Lung (tissue), 12 donors: ENCODE measurements around the gene KMT2C. TPM values are rescaled to one million over a fixed set of nuclear protein-coding genes. Genes with fewer than 3 reads are reported as not detected.
"Not testable (repeated sequence)": the region's sequence is repeated elsewhere in the genome, so short reads cannot be mapped to it uniquely, and the experiment has no call there.

Experiments
- ATAC-seq: fragments of 200-7000 bp; cut with Tn5 transposase; one replicate; pipeline ENCODE4 v1.9.1; 2020; ENCODE audit warnings: moderate number of reproducible peaks; ENCODE audit not compliant: insufficient read depth, low FRiP score
- DNase-seq, 3 donors: peaks; one replicate each; pipeline ENCODE4 v3.0.0-alpha.2; 2013 to 2017
- H3K27ac ChIP-seq, 2 donors: one replicate each; pipeline ENCODE4 v1.5.1; 2013; ENCODE audit warnings: mild to moderate bottlenecking in 2 of 2, moderate library complexity in 2 of 2, control low read depth in 1 of 2, inconsistent platforms in 1 of 2, low read depth in 1 of 2, low read length in 1 of 2
- H3K27me3 ChIP-seq, 3 donors: one replicate each; pipeline ENCODE4 v1.5.1; 2013; ENCODE audit warnings: low read length in 2 of 3; ENCODE audit not compliant: control insufficient read depth in 3 of 3, insufficient read depth in 3 of 3
- H3K36me3 ChIP-seq, 4 donors: one replicate each; pipeline ENCODE4 v1.5.1; 2013; ENCODE audit warnings: low read length in 4 of 4, mild to moderate bottlenecking in 1 of 4, moderate library complexity in 1 of 4; ENCODE audit not compliant: control insufficient read depth in 4 of 4, insufficient read depth in 4 of 4
- H3K4me1 ChIP-seq, 5 donors: one replicate each; pipeline ENCODE4 v1.5.1; 2013; ENCODE audit warnings: low read length in 5 of 5, mild to moderate bottlenecking in 2 of 5, moderate library complexity in 1 of 5; ENCODE audit not compliant: control insufficient read depth in 5 of 5, insufficient read depth in 5 of 5
- H3K4me3 ChIP-seq: one replicate; pipeline ENCODE4 v1.5.1; 2013; ENCODE audit warnings: mild to moderate bottlenecking, control low read depth, moderate library complexity
- H3K9ac ChIP-seq, 2 donors: one replicate each; pipeline ENCODE4 v1.5.1; 2013; ENCODE audit warnings: low read length in 2 of 2, control low read depth in 1 of 2; ENCODE audit not compliant: insufficient read depth in 1 of 2
- H3K9me3 ChIP-seq, 4 donors: one replicate each; pipeline ENCODE4 v1.5.1; 2013; ENCODE audit warnings: low read length in 3 of 4, mild to moderate bottlenecking in 1 of 4, moderate library complexity in 1 of 4; ENCODE audit not compliant: control insufficient read depth in 4 of 4, insufficient read depth in 3 of 4
- CTCF ChIP-seq: IDR thresholded peaks from 2 replicates; pipeline ENCODE4 v1.5.1; 2012; ENCODE audit warnings: mild to moderate bottlenecking; ENCODE audit errors: control extremely low read depth, extremely low read depth
- WGBS, 2 donors: extraction: QIAGEN DNeasy Blood & Tissue Kit; methylation state at CpG; one replicate each; pipeline ENCODE4 v1.1.7; 2013; 5-methylcytosine and 5-hydroxymethylcytosine counted together
- polyA plus RNA-seq, 2 donors: library from polyadenylated mRNA; stranded (reverse); fragments of 200-250 nt; gene quantifications; one replicate each; pipeline ENCODE4 v1.2.1, GENCODE V29; 2013
- total RNA-seq, 2 donors: library from RNA; depleted of rRNA in 1 of 2; stranded (reverse); fragments of >200 nt in 1 of 2; gene quantifications; one replicate each; pipeline ENCODE4 v1.2.1, GENCODE V29; 2014 to 2021
- donor health status: control.
- donor health status: control.
- donor health status: Bipolar disorder and iron deficiency.
- donor health status: healthy.
- donor health status: DM: yes; HTN: yes; CAD: no.

KMT2C gene
- total and polyA plus RNA-seq, 4 donors = 10.2 to 115 (median 52.3) TPM

DNA sequence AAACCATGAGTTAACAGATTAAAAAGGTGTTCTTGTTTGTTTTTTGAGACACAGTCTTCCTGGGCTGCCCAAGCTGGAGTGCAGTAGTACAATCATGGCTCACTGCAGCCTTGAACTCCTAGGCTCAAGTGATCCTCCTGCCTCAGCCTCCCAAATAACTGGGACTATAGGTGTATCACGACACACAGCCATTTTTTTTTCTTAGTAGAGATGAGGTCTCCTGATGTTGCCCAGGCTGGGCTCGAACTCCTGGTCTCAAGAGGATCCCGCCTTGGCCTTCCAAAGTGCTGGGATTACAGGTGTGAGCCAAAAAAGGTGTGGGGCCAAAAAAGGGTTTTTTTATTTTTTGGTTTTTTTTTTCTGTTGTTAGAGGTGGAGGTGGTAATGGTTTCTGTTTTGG is 29.3 kb downstream of the KMT2C start:
- no peak for ATAC-seq
- WGBS, 2 donors = 23 to 30% methylated on average over 3 of the region's 3 CpGs
- Histone ChIP-seq H3K27me3 (no peaks in the 10 kb centered on the region), H3K9me3 (peaks cover 0 to 12% (median 4%) of the 10 kb centered on the region in 4 donors), H3K27ac (no peak overlapping the region), H3K9ac (no peak overlapping the region), H3K4me3 (no peak overlapping the region), H3K4me1 (no peaks in the 10 kb centered on the region), H3K36me3 (no peaks in the 10 kb centered on the region)
- TF ChIP-seq CTCF = no peak
- no peak for DNase-seq

- H3K4me3 ChIP-seq, H3K36me3 ChIP-seq, H3K27me3 ChIP-seq, H3K9ac ChIP-seq, H3K27ac ChIP-seq, H3K4me1 ChIP-seq, DNase-seq: not testable (repeated sequence)
- peak; percentile 20 for ATAC-seq
- peaks cover 0 to 12% (median 4%) of the 10 kb centered on the region in 4 donors for H3K9me3 ChIP-seq
- WGBS, 2 donors = 58 to 64% methylated on average over 2 of the region's 2 CpGs
These were observed 29.8 kb downstream of the KMT2C start for GRCh38 chr7:152406030-152406429.

- Histone ChIP-seq H3K4me3 (no peak overlapping the region), H3K27me3 (no peaks in the 10 kb centered on the region), H3K9ac (no peak overlapping the region), H3K27ac (no peak overlapping the region), H3K36me3 (peaks cover 0 to 2% (median 0%) of the 10 kb centered on the region in 4 donors), H3K9me3 (peaks cover 0 to 12% (median 4%) of the 10 kb centered on the region in 4 donors), H3K4me1 (peaks cover 0 to 2% (median 0%) of the 10 kb centered on the region in 5 donors)
- WGBS, 2 donors = 46 to 54% methylated on average over 4 of the region's 4 CpGs
- ATAC-seq (no peak), DNase-seq (no peak)
- no peak for TF ChIP-seq CTCF
These were observed 32.1 kb downstream of the KMT2C start for GRCh38 chr7:152403726-152404125.

- ATAC-seq = no peak
- Histone ChIP-seq H3K9ac (no peak overlapping the region), H3K27ac (no peak overlapping the region), H3K36me3 (peaks cover 0 to 3% (median under 1%) of the 10 kb centered on the region in 4 donors), H3K27me3 (no peaks in the 10 kb centered on the region), H3K4me1 (peaks cover 0 to 6% (median 0%) of the 10 kb centered on the region in 5 donors), H3K4me3 (no peak overlapping the region), H3K9me3 (peaks cover 0 to 12% (median 4%) of the 10 kb centered on the region in 4 donors)
- no peak for DNase-seq
- no peak for TF ChIP-seq CTCF
- WGBS, 2 donors = 51 to 56% methylated on average over 5 of the region's 5 CpGs
These were observed 33.2 kb downstream of the KMT2C start for GRCh38 chr7:152402384-152403250.
